ENCODE results near the gene BAD.
"Not testable (repeated sequence)": the region's sequence is repeated elsewhere in the genome, so short reads cannot be mapped to it uniquely, and the experiment has no call there.

BAD gene

GRCh38 chr11:64255135-64256128 is 29.0 kb downstream of the BAD start:
- DNase-seq, result no peak

- no peak for DNase-seq
Measured at GRCh38 chr11:64254326-64254725, 30.1 kb downstream of the BAD start.

DNA sequence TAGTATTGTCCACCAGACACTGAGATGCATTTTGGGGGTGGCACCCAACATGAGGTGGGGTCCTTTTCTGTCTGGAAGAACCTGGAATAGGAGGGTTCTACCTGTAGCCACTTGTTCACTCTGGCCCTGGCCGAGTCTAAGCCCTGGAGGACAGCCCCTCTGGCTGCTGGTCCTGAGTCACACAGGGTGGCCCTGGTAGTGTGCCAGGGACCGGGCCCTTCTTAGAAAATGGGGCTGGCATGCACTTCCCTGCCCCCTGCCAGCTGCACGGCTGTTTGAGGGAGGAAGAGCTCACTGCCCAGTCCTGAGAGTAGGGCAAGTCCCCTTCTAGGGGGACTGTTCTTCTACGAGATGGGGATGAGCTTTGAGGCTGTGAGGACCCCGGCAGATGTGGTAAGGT is 31.0 kb downstream of the BAD start:
- DNase-seq, result no peak

GRCh38 chr11:64253043-64253442 is 31.4 kb downstream of the BAD start:
- no peak for DNase-seq

DNA sequence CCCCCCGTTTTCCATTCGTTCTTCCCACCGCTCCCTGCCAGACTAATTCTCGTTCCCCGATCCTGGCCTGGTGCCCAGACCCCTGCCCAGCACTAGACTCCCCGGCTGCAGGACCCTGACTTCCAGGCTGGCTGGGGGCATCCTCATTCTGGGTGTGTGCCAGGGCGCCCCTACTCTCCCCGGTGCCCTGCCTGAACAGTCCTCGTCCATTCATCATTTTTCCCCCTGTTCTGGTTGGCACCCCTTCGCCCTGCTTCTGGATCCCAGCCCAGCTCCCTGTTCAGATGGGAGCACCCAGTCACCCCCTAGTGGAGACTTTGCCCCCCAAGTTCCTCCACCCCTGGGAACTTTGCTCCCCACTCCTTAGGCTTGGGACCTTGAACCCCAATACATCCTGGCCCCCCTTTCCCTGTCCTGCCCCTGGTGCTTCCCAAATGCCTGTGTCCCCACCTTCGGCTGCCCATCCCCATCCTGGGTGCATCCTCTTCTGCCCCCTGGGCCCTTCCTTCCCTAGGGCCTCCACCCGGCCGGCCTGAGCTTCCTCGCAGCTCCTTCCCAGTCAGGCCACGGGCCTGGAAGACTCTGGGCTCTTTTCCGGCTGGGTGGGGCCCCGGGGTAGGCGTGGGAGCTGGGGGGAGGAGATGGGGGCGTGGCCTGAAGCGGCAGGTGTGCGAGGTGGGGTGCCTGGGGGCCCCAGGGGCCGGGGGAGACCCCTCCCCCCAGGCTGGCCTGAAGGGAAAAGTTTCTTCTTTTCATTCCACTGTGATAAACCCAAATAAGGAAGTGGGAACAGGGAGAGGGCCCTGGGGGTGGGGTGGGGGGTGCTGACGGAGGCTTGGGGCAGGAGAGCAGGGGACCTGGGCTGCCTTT is 32.2 kb downstream of the BAD start:
- no peak for DNase-seq

- DNase-seq, result no peak
Measured at GRCh38 chr11:64251753-64252002, 32.8 kb downstream of the BAD start.

GRCh38 chr11:64251016-64251752 is 33.3 kb downstream of the BAD start, which contains the start of gene PLCB3:
TSS of gene PLCB3 (plus strand) at chr11:64251530. CDS start at chr11:64251650, 120 bp downstream.
- DNase-seq, result peak; percentile 32

- DNase-seq, result no peak
Measured at GRCh38 chr11:64250415-64251015, 34.0 kb downstream of the BAD start.

GRCh38 chr11:64249563-64250414 is 34.7 kb downstream of the BAD start:
- no peak for DNase-seq

GRCh38 chr11:64249038-64249437 is 35.4 kb downstream of the BAD start:
- no peak for DNase-seq

DNA sequence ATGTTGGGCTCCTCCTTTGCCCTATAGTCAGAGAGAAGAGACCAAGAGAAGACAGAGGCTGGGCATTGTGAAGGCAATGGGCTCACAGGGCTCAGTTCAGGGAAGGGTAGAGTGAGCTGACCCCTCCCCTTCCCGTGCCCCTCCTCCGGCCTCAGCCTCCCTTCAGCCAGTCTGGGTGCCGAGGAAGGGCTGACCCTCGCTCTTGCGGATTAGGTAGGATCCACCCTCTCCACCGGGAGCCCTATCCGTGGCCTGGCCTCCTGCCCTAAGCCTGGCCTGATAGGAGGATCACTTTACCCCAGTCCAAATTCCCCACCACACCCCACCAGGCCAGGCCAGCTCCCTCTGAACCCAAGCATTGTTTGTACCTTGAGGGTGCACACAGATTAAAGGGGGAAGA is 35.9 kb downstream of the BAD start:
- DNase-seq, result no peak

DNA sequence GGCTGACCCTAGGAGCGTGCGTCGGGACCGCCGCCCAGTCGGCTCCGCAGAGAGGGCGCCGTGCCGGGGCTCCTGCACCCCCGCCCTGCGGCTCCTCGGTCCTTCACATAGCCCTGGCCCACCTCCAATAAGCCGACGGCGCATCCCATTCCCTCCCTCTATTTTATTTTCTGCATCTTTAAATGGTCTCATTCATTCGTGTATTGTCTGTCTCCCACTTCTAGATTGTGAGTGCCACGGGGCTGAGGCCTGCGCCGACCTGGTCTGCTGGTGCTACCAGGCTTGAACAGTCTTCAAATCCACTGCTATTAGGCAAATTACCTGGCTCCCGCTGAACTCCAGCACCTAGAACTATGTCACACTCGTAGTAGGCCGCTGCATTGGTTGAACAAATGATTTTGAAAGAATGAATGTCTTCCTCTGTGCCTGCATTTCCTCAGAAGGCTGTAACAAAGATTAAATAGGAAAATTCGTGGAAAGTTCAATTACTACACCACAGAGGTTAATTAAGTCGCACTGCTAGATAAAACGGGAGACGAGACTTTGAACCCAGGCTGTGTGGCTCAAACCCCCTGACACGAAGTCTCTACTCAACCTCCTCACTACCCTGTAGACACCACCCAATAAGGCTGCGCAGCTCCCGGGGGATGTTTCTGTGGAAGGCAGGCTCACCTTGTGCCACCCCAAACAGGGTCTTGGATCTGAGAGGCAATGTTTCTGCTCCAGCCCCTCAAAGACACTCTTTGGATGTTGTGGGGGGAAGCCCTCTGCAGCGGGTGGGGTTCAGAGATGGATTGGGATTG is 36.5 kb downstream of the BAD start:
- no peak for DNase-seq

DNA sequence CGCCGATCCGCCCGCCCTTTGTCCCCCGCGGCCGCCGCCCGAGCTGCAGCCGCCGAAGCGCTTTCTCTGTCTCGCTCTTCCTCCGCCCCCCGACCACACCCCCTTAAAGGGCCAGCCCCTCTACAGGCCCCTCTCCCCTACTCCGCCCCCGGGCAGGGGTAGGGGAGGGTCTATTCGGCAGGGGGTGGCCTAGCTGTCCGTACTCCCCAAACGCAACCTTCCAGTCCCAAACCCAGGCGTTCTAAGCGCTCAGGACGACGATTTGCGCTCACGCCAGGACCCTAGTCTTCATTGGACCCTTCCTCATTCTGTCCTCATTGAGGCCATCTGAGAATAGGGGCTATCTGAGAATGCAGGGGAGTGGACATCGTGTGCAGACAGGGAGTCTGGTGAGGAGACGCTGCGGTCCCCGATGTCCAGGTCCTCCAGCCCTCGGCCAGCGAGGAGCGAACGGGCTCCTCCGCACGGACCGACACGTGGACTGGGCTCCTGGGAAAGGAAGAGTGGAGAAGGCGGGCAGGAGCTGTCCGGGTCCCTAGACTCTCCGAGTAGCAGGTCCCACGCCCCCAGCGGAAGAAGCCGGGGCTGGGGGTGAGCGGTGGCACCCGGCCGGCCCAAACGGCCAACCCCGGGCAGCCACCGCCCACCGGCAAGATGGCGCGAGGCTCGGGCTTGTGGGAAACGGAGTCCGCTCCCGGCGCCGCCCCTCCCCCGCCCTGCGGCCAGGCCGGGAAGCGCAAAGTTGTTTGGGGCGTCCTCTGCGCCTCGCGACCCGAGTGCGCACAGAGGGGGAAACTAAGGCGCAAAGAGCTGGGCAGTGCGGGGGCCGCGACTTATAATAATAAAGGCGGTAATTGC is 37.4 kb downstream of the BAD start, which contains the start of gene PPP1R14B:
Gene PPP1R14B, minus strand, starts transcription at position 73 of the 858 bp plus-strand sequence. CDS start 270 bp downstream, outside the sequence.
- DNase-seq, result peak; percentile 67

GRCh38 chr11:64246621-64246870 is 37.9 kb downstream of the BAD start:
- DNase-seq, result not testable (repeated sequence)

DNA sequence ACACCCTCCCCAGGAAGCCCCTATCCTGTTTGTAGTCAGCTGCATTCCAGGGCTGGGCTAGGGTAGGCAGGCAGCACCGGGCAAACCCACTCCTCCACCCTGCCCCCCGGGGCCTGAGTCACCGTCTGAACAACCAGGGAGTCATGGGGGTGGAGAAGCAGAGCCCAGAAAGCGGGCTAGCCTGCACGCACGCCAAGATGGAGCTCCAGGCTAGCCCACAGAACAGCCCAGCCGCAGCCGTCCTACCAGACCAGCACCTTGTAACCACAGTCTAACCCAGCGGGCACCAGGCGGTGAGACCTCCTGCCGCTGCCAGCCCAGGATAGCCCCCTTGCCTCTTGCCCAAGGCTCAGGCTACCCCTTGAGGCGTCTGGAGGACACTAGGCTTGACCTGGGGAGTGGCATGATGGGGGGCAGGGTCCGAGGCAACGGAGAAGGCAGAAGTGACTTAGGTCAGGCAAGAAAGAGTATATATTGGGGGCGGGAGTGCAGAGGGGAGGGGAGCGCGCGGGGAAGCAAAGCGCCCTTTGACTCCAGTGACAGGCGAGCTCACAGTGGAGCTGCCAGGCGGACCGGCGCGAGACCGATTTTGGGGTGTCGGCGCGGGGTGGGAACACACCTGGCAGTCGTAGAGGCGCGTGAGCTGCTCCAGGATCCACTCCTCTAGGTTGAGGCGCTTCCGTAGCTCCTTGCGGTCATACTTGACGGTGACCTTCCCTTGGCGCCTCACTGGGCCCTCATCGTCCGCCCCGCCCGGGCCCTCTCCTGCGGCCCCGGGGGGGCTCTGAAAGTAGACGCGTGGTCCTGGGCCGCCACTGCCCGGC is 38.5 kb downstream of the BAD start:
- DNase-seq, result peak; percentile 81

GRCh38 chr11:64245401-64245796 is 39.1 kb downstream of the BAD start:
- DNase-seq, result no peak

DNA sequence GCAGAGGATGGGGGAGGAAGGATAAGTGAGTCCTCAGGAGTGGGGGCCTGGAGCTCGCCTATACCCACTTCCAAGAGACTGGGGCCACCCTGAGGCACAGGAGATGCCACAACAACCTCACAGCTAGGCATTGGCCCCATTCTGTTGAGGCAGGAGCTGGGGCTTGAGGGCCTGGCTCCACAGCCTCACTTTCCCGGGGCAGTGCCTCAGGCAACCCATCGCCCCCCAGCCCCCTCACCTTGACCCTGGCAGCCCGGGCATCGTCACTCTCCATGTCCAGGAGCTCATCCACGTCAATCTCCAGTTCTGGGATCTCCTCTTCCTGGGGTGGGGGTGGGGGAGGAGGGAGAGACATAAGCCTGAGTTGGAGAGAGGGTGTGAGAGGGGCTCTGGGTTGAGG is 39.5 kb downstream of the BAD start:
- DNase-seq, result no peak

DNA sequence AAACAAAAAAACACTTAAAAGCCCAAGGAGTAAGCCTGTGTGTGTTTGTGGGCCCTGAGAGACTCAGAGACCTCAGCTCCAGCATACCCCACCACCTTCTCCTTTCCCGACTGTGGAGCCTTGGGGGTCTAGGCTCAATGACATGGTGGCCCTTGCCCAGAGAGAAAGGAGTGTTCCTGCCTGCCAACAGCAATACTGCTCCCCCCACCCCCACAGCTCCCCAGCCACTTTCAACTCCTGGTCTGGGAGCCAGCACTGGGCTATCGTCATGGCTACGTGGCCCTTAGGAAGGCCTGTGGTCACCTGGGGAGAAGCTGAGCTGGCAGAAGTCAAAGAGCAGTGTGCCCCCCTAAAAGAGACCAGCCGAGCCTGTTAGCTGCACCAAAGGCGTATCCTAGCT is 40.4 kb downstream of the BAD start:
- DNase-seq, result no peak

DNA sequence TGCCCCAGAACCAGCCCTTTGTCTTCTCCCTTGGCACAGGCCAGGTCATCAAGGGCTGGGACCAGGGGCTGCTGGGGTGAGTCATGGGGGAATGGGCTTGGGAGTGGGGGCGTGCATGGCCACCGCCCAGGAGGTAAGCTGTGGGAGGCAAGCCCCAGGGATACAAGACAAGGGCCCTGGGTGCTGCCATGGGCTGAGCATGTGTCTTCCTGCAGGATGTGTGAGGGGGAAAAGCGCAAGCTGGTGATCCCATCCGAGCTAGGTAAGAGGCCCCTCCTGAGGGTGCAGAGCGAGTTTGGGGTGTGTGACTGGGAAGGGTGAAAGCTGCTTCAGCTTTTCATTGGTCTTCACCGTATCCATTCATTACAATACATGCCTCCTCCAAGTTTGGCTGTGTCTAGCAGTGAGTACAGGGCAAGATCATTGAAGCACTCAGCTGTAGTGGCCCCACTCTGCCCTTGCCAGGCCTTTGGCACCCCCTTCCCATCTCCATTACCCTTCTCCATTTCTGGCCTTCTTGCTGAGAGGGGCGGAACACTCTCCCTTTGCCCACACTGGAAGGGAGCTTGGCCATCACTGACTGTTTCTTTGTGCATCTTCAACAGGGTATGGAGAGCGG is 41.1 kb downstream of the BAD start:
- DNase-seq, result no peak
